Gastrocnemius medialis (tissue), 4 donors: ENCODE results near the gene EFNA5. TPM values are rescaled to one million over a fixed set of nuclear protein-coding genes. Genes with fewer than 3 reads are reported as not detected.

Experiments
- ATAC-seq, 2 donors: fragments of 150-250 bp; one replicate each; pipeline ENCODE4 v1.9.1; 2016
- DNase-seq, 2 donors: peaks; one replicate each; pipeline ENCODE4 v3.0.0-alpha.2; 2019
- H3K27ac ChIP-seq, 4 donors: fragments of 200-600 bp; sonication (generic); 1 replicate in 1 of 4; 2 replicates in 3 of 4; pipeline ENCODE4 v1.5.1; 2016 to 2018; ENCODE audit warnings: mild to moderate bottlenecking in 2 of 4, moderate library complexity in 1 of 4
- H3K27me3 ChIP-seq, 3 donors: fragments of 200-600 bp; sonication (generic) in 2 of 3; 1 replicate in 1 of 3; 2 replicates in 2 of 3; pipeline versions ENCODE4 v1.5.1 to v1.6.0; 2016 to 2019; ENCODE audit warnings: mild to moderate bottlenecking in 1 of 3, moderate library complexity in 1 of 3
- H3K36me3 ChIP-seq, 2 donors: fragments of 200-600 bp; sonication (generic) in 1 of 2; one replicate each; pipeline ENCODE4 v1.5.1; 2017 to 2018
- H3K4me1 ChIP-seq, 2 donors: fragments of 200-600 bp; sonication (generic) in 1 of 2; one replicate each; pipeline ENCODE4 v1.5.1; 2016 to 2017; ENCODE audit warnings: mild to moderate bottlenecking in 2 of 2
- H3K4me3 ChIP-seq, 4 donors: fragments of 200-600 bp; sonication (generic) in 3 of 4; 1 replicate in 1 of 4; 2 replicates in 3 of 4; pipeline ENCODE4 v1.5.1; 2016 to 2019; ENCODE audit warnings: mild to moderate bottlenecking in 2 of 4
- H3K9me3 ChIP-seq, 3 donors: fragments of 200-600 bp; sonication (generic) in 2 of 3; 1 replicate in 1 of 3; 2 replicates in 2 of 3; pipeline ENCODE4 v1.5.1; 2016 to 2019
- CTCF ChIP-seq, 5 experiments: fragments of 450-650 bp in 3 of 5; fragments of 200-600 bp in 2 of 5; sonication (generic) in 2 of 5; IDR thresholded peaks in 4 of 5; conservative IDR thresholded peaks in 1 of 5; 1 replicate in 4 of 5; 2 replicates in 1 of 5; pipeline ENCODE4 v1.5.1; 2016 to 2019; ENCODE audit warnings: antibody characterized with exemption in 5 of 5, mild to moderate bottlenecking in 3 of 5, moderate library complexity in 3 of 5
- POLR2A ChIP-seq, 2 donors: fragments of 450-650 bp; IDR thresholded peaks; one replicate each; pipeline ENCODE4 v1.6.1; 2017; ENCODE audit warnings: antibody characterized with exemption in 2 of 2, mild to moderate bottlenecking in 2 of 2, moderate library complexity in 2 of 2
- in situ Hi-C, 4 donors: fragments of 200-750 bp; cut with MboI; loops; one replicate each; pipeline versions ENCODE4 v1.15.0 to v1.8.0; 2017; ENCODE audit warnings: low sequenced_read_pairs in 4 of 4
- intact Hi-C: fragments of 100-400 bp; cut with DNase I; formaldehyde crosslinking; loops from one replicate; pipeline ENCODE4 v1.15.1; 2023; ENCODE audit warnings: low total_unique reads
- total RNA-seq, 4 donors: library from RNA; depleted of rRNA; stranded (reverse); fragments of >200 nt; gene quantifications; one replicate each; pipeline versions ENCODE4 v1.1.0 to v1.2.3, GENCODE V29; 2016

Gene EFNA5
- total RNA-seq, 4 donors from 2014 or later = 0.15 to 0.62 (median 0.20) TPM; not detected in 1

GRCh38 chr5:107342371-107342770, 328.4 kb downstream of the EFNA5 start:
- H3K9me3 ChIP-seq = no peaks in the 10 kb centered on the region
- no peak overlapping the region for H3K27ac ChIP-seq
- H3K27me3 ChIP-seq = no peaks in the 10 kb centered on the region
- intact Hi-C loops = no loop called here
- no peak overlapping the region for H3K4me3 ChIP-seq
- in situ Hi-C loops = no loop called here
- ATAC-seq (no peak), DNase-seq (no peak)
- H3K4me1 ChIP-seq = no peaks in the 10 kb centered on the region
- H3K36me3 ChIP-seq = no peaks in the 10 kb centered on the region
- no peak for TF ChIP-seq CTCF (IDR thresholded peaks at IDR 0.05 in 4 of 5, conservative IDR thresholded peaks at IDR 0.05 in 1 of 5)
- TF ChIP-seq POLR2A (IDR thresholded peaks at IDR 0.05) = no peak

GRCh38 chr5:107341376-107342084, 329.2 kb downstream of the EFNA5 start:
- H3K27ac ChIP-seq = no peak overlapping the region
- H3K4me1 ChIP-seq = no peaks in the 10 kb centered on the region
- H3K9me3 ChIP-seq = no peaks in the 10 kb centered on the region
- no peak for DNase-seq
- H3K27me3 ChIP-seq = no peaks in the 10 kb centered on the region
- H3K36me3 ChIP-seq = no peaks in the 10 kb centered on the region
- TF ChIP-seq CTCF (IDR thresholded peaks at IDR 0.05 in 4 of 5, conservative IDR thresholded peaks at IDR 0.05 in 1 of 5) (no peak), POLR2A (IDR thresholded peaks at IDR 0.05) (no peak)
- in situ Hi-C loops (no loop called here), intact Hi-C loops (no loop called here)
- no peak for ATAC-seq
- no peak overlapping the region for H3K4me3 ChIP-seq

GRCh38 chr5:107340631-107341030, 330.1 kb downstream of the EFNA5 start:
- in situ Hi-C loops = no loop called here
- intact Hi-C loops = no loop called here
- DNase-seq (no peak), ATAC-seq (no peak)
- H3K4me1 ChIP-seq = no peaks in the 10 kb centered on the region
- no peaks in the 10 kb centered on the region for H3K27me3 ChIP-seq
- no peak overlapping the region for H3K27ac ChIP-seq
- H3K4me3 ChIP-seq = no peak overlapping the region
- TF ChIP-seq POLR2A (IDR thresholded peaks at IDR 0.05) (no peak), CTCF (IDR thresholded peaks at IDR 0.05 in 4 of 5, conservative IDR thresholded peaks at IDR 0.05 in 1 of 5) (no peak)
- no peaks in the 10 kb centered on the region for H3K9me3 ChIP-seq
- no peaks in the 10 kb centered on the region for H3K36me3 ChIP-seq

GRCh38 chr5:107338335-107338734, 332.4 kb downstream of the EFNA5 start:
- Histone ChIP-seq H3K27me3 (no peaks in the 10 kb centered on the region), H3K4me1 (no peaks in the 10 kb centered on the region), H3K27ac (no peak overlapping the region), H3K4me3 (no peak overlapping the region), H3K9me3 (no peaks in the 10 kb centered on the region), H3K36me3 (no peaks in the 10 kb centered on the region)
- intact Hi-C loops = no loop called here
- in situ Hi-C loops = no loop called here
- no peak for DNase-seq
- ATAC-seq = no peak
- TF ChIP-seq CTCF (IDR thresholded peaks at IDR 0.05 in 4 of 5, conservative IDR thresholded peaks at IDR 0.05 in 1 of 5) (no peak), POLR2A (IDR thresholded peaks at IDR 0.05) (no peak)

- ATAC-seq (no peak), DNase-seq (no peak)
- H3K27me3 ChIP-seq = no peaks in the 10 kb centered on the region
- no peak for TF ChIP-seq POLR2A (IDR thresholded peaks at IDR 0.05)
- TF ChIP-seq CTCF (IDR thresholded peaks at IDR 0.05 in 4 of 5, conservative IDR thresholded peaks at IDR 0.05 in 1 of 5) = no peak
- no peak overlapping the region for H3K27ac ChIP-seq
- no peaks in the 10 kb centered on the region for H3K36me3 ChIP-seq
- in situ Hi-C loops = no loop called here
- no peak overlapping the region for H3K4me3 ChIP-seq
- no peaks in the 10 kb centered on the region for H3K9me3 ChIP-seq
- intact Hi-C loops = no loop called here
- no peaks in the 10 kb centered on the region for H3K4me1 ChIP-seq
Observed at GRCh38 chr5:107337281-107337680, 333.5 kb downstream of the EFNA5 start.
